ENCODE data around the gene ABLIM1. TPM values are rescaled to one million over a fixed set of nuclear protein-coding genes. Genes with fewer than 3 reads are reported as not detected.

Gene ABLIM1
- total RNA-seq (100 to 1,000 TPM; 109 to 362 (median 258) TPM), polyA plus RNA-seq (100 to 1,000 TPM; 372 to 440 TPM), total RNA-seq (576 reads per million, percentile 98 among the genes with 10 or more reads in this experiment)

DNA sequence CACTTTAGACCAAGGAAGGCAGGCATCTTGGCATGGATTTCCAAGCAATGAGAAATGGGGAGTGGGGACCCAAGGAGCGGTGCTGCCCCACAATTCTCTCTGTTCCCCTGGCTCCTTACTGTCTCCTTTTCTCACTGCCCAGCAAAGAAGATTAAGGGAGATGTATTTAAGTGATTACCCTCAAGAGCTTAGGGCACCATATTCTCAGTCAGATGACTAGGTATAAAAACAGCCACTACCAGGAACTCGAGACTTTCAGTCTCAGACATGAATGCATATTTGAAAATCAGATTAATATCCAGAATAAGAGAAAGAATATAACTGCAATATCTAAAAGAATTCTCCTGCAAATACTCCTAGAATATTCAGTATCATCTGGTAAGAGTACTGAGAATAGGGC lies at the start of gene ABLIM1:
Gene ABLIM1, minus strand, starts transcription at position 101 of the 400 bp plus-strand sequence. Its CDS starts 75 bp downstream, at position 26.
- H3K4me3 ChIP-seq (ENCODE audit: low read length) = no peak within 1 kb of the TSS
- H3K27ac Mint-ChIP-seq = no peak within 1 kb of the TSS
- POLR2A ChIA-PET = no interaction called here
- CTCF ChIA-PET = no interaction called here
- H3K4me1 ChIP-seq (ENCODE audit: control insufficient read depth in 2 of 2, insufficient read depth in 2 of 2, low read length in 2 of 2) = no peaks in the 10 kb centered on the region
- no peaks in the 10 kb centered on the region for H3K9me3 Mint-ChIP-seq
- no peaks in the 10 kb centered on the region for H3K27me3 ChIP-seq (ENCODE audit: control insufficient read depth in 2 of 2, insufficient read depth in 2 of 2, low read length in 2 of 2)
- H3K27ac ChIP-seq (ENCODE audit: low read depth, low read length) = no peak within 1 kb of the TSS
- no peaks in the 10 kb centered on the region for H3K9me3 ChIP-seq (ENCODE audit: control insufficient read depth in 2 of 3, low read length in 3 of 3)
- no peaks in the 10 kb centered on the region for H3K36me3 Mint-ChIP-seq
- ATAC-seq (no peak), DNase-seq (no peak)
- intact Hi-C loops (cut with micrococcal nuclease) = no loop called here
- H3K4me3 Mint-ChIP-seq = no peak within 1 kb of the TSS
- no peaks in the 10 kb centered on the region for H3K36me3 ChIP-seq (ENCODE audit: control insufficient read depth in 2 of 3, insufficient read depth in 3 of 3, low read length in 3 of 3)
- peaks cover 0 to 22% (median 7%) of the 10 kb centered on the region in 5 donors for H3K27me3 Mint-ChIP-seq
- H3K4me1 Mint-ChIP-seq = peaks cover 0 to 13% (median 0%) of the 10 kb centered on the region in 7 donors

DNA sequence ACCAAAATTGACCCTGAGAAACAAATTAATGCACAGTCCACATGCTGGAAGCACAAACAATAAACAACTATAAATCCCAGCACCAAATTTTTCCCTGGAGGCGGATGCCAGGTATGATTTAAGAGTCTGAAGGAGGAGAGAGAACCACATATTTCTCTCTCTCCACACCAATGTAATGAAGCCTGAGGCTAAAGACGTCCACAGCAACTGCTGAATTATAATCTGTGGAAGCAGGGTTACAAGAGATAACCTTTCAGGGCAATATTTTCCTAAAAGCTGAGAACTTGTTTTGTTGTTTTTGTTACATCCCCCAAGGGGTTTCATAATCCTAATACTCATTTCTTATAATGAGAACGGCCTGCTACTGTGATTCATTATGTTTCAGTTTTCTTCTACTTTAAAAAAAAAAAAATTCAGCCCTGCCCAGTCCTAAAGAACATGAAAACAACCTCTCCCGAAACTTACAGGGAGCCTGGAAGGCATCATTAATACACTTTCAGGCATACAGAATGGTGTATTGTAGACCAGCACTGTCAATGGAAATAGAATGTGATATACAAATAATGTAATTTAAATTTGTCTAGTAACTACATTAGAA lies 48.5 kb upstream of the ABLIM1 start:
- Histone ChIP-seq H3K9me3 (ENCODE audit: control insufficient read depth in 2 of 3, low read length in 3 of 3) (no peaks in the 10 kb centered on the region), H3K4me1 (ENCODE audit: control insufficient read depth in 2 of 2, insufficient read depth in 2 of 2, low read length in 2 of 2) (no peaks in the 10 kb centered on the region), H3K27me3 (ENCODE audit: control insufficient read depth in 2 of 2, insufficient read depth in 2 of 2, low read length in 2 of 2) (no peaks in the 10 kb centered on the region), H3K27ac (ENCODE audit: low read depth, low read length) (no peak overlapping the region), H3K36me3 (ENCODE audit: control insufficient read depth in 2 of 3, insufficient read depth in 3 of 3, low read length in 3 of 3) (no peaks in the 10 kb centered on the region), H3K4me3 (ENCODE audit: low read length) (no peak overlapping the region)
- Mint-ChIP-seq H3K4me3 (no peak overlapping the region), H3K36me3 (no peaks in the 10 kb centered on the region), H3K4me1 (no peaks in the 10 kb centered on the region), H3K27me3 (peaks cover 0 to 44% (median 19%) of the 10 kb centered on the region in 5 donors), H3K27ac (no peak overlapping the region), H3K9me3 (no peaks in the 10 kb centered on the region)
- CTCF ChIA-PET = no interaction called here
- intact Hi-C loops (cut with micrococcal nuclease) = loop anchor here in 1 of 2 donors (10.0 kb wide), 1 partner anchor 118 kb away; the partner anchor contains the start of gene FHIP2A
- ATAC-seq (no peak), DNase-seq (no peak)
- POLR2A ChIA-PET = no interaction called here

DNA sequence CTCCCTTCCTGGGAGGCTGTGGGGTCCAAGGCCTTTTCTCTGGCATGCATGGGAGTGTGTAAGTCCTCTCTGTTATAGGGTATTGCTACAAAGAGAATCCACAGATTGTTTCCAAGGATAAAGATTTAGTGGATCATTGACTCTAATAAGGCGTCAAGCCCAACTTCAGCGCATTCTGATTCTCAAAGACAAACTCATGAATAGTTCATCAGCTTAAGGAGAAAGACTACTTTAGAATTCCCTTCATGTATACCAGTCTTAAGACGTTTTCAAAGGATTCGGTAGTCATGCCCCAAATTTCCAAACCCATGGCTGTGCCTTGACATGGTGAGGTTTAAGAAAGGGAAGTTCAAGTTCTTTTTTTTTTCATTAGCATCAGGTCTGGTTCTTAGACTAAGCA lies 46.6 kb upstream of the ABLIM1 start:
- no peaks in the 10 kb centered on the region for H3K36me3 Mint-ChIP-seq
- ATAC-seq (no peak), DNase-seq (no peak)
- no peak overlapping the region for H3K27ac ChIP-seq (ENCODE audit: low read depth, low read length)
- H3K4me3 Mint-ChIP-seq = no peak overlapping the region
- H3K27ac Mint-ChIP-seq = no peak overlapping the region
- intact Hi-C loops (cut with micrococcal nuclease) = loop anchor here in 1 of 2 donors (5.0 to 10.0 kb wide), 2 partner anchors 78 to 120 kb away; partner anchors contain the start of gene FHIP2A
- H3K27me3 Mint-ChIP-seq = peaks cover 0 to 44% (median 9%) of the 10 kb centered on the region in 5 donors
- ChIA-PET CTCF (interaction anchor here (2.4 kb wide), 1 partner anchor 401 kb away, joined by 11 read pairs; no protein-coding TSS in a partner anchor), POLR2A (interaction anchor here (0.7 kb wide), 1 partner anchor 154 kb away, joined by 3 read pairs; no protein-coding TSS in a partner anchor)
- H3K36me3 ChIP-seq (ENCODE audit: control insufficient read depth in 2 of 3, insufficient read depth in 3 of 3, low read length in 3 of 3) = no peaks in the 10 kb centered on the region
- no peaks in the 10 kb centered on the region for H3K9me3 ChIP-seq (ENCODE audit: control insufficient read depth in 2 of 3, low read length in 3 of 3)
- H3K4me1 ChIP-seq (ENCODE audit: control insufficient read depth in 2 of 2, insufficient read depth in 2 of 2, low read length in 2 of 2) = no peaks in the 10 kb centered on the region
- H3K4me1 Mint-ChIP-seq = no peaks in the 10 kb centered on the region
- peaks cover 0 to 9% (median 0%) of the 10 kb centered on the region in 11 donors for H3K9me3 Mint-ChIP-seq
- no peak overlapping the region for H3K4me3 ChIP-seq (ENCODE audit: low read length)
- no peaks in the 10 kb centered on the region for H3K27me3 ChIP-seq (ENCODE audit: control insufficient read depth in 2 of 2, insufficient read depth in 2 of 2, low read length in 2 of 2)

DNA sequence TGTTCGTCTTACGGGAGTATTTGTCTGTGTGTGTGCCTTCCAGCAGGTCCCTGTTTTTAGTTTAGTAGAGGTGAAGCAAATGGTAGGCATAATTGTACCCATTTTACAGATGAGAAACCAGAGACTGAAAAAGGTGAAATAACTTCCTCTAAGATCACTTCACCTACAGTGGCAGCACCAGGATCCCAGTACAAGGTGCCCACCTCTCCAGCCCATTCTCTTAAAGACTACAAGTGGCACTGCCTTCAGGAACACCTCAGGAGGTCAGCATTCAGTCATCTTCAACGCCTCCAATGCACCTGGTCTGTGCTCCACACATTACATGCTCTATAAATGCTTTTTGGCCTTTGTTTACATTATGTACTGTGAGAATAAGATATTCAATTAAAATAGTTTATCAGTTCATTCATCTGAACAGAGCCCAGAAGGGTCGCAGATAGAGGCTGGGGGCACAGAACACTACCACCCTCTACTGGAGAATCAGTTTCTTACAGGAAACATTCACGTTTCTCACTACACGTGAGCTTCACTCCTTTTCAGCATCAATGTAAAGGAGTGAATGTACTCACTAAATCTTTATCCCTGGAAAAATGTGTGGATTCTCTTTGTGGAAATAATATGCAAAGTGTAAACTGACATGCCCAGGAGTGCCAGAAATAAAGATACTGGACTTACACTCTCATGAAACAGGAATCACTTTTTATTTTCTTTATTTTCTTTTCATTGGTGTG lies 45.5 kb upstream of the ABLIM1 start:
- Histone ChIP-seq H3K27ac (ENCODE audit: low read depth, low read length) (no peak overlapping the region), H3K9me3 (ENCODE audit: control insufficient read depth in 2 of 3, low read length in 3 of 3) (no peaks in the 10 kb centered on the region), H3K4me3 (ENCODE audit: low read length) (no peak overlapping the region), H3K4me1 (ENCODE audit: control insufficient read depth in 2 of 2, insufficient read depth in 2 of 2, low read length in 2 of 2) (no peaks in the 10 kb centered on the region), H3K36me3 (ENCODE audit: control insufficient read depth in 2 of 3, insufficient read depth in 3 of 3, low read length in 3 of 3) (no peaks in the 10 kb centered on the region), H3K27me3 (ENCODE audit: control insufficient read depth in 2 of 2, insufficient read depth in 2 of 2, low read length in 2 of 2) (no peaks in the 10 kb centered on the region)
- intact Hi-C loops (cut with micrococcal nuclease) = loop anchor here (1.0 to 10.0 kb wide), 5 partner anchors 79 to 399 kb away; partner anchors contain the start of gene FHIP2A (in 1 of the 2)
- ATAC-seq (peak; percentile 67), DNase-seq (peak in 7 of 9 donors; percentile 6 to 46 (median 24))
- Mint-ChIP-seq H3K4me3 (no peak overlapping the region), H3K27me3 (peaks cover 0 to 45% (median 9%) of the 10 kb centered on the region in 5 donors), H3K4me1 (no peaks in the 10 kb centered on the region), H3K9me3 (peaks cover 0 to 9% (median 0%) of the 10 kb centered on the region in 11 donors), H3K36me3 (no peaks in the 10 kb centered on the region), H3K27ac (no peak overlapping the region)
- POLR2A ChIA-PET = no interaction called here
- CTCF ChIA-PET = interaction anchor here (0.7 to 2.4 kb wide), 6 partner anchors 188 to 399 kb away, joined by 3 to 11 read pairs (median 3); no protein-coding TSS in a partner anchor

DNA sequence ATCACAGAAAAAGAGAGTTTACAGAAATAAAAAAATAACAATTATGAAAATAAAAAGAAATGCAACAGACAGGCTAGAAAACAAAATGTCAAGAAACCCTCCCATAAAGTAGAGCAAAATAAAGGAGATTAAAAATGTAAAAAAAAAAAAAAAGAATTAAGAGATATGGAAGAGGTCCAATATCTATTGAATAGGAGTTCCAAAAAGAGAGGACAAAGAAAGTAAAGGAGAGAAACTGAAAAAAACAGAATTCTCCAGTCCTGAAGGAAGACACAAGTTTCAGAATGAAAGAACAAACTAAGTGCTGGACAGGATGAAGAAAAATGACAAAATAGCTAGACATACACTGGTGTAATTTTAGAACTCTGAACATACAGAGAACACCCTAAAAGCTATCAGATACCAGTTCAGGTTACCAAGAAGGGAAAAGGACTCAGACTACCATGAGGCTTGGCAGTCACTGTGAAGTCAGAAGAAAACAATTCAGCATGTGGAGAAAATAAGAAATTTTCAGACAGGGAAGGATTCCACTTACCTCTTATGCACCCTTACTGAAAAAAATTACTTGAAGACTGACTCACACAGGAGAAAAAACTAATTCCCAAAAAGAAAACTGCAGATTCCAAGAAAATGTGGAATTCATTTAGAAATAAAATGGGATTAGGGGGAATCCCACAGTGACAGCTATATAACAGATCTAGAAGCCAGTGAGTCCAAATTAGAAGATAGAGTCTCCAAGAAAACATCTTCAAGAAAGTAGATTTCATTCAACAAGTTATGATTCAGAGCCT lies 40.4 kb upstream of the ABLIM1 start:
- no peak overlapping the region for H3K27ac Mint-ChIP-seq
- peaks cover 0 to 9% of the 10 kb centered on the region in 2 donors for H3K4me1 ChIP-seq (ENCODE audit: control insufficient read depth in 2 of 2, insufficient read depth in 2 of 2, low read length in 2 of 2)
- peaks cover 0 to 9% (median 0%) of the 10 kb centered on the region in 11 donors for H3K9me3 Mint-ChIP-seq
- H3K27ac ChIP-seq (ENCODE audit: low read depth, low read length) = no peak overlapping the region
- peaks cover 6 to 11% (median 9%) of the 10 kb centered on the region in 7 donors for H3K4me1 Mint-ChIP-seq
- no peaks in the 10 kb centered on the region for H3K36me3 Mint-ChIP-seq
- POLR2A ChIA-PET = no interaction called here
- H3K4me3 Mint-ChIP-seq = no peak overlapping the region
- DNase-seq = no peak
- H3K36me3 ChIP-seq (ENCODE audit: control insufficient read depth in 2 of 3, insufficient read depth in 3 of 3, low read length in 3 of 3) = no peaks in the 10 kb centered on the region
- H3K9me3 ChIP-seq (ENCODE audit: control insufficient read depth in 2 of 3, low read length in 3 of 3) = no peaks in the 10 kb centered on the region
- no peak for ATAC-seq
- H3K27me3 ChIP-seq (ENCODE audit: control insufficient read depth in 2 of 2, insufficient read depth in 2 of 2, low read length in 2 of 2) = no peaks in the 10 kb centered on the region
- intact Hi-C loops (cut with micrococcal nuclease) = no loop called here
- CTCF ChIA-PET = interaction anchor here (0.7 kb wide), 1 partner anchor 9 kb away, joined by 5 read pairs; no protein-coding TSS in a partner anchor
- peaks cover 10 to 43% (median 19%) of the 10 kb centered on the region in 5 donors for H3K27me3 Mint-ChIP-seq
- H3K4me3 ChIP-seq (ENCODE audit: low read length) = no peak overlapping the region

DNA sequence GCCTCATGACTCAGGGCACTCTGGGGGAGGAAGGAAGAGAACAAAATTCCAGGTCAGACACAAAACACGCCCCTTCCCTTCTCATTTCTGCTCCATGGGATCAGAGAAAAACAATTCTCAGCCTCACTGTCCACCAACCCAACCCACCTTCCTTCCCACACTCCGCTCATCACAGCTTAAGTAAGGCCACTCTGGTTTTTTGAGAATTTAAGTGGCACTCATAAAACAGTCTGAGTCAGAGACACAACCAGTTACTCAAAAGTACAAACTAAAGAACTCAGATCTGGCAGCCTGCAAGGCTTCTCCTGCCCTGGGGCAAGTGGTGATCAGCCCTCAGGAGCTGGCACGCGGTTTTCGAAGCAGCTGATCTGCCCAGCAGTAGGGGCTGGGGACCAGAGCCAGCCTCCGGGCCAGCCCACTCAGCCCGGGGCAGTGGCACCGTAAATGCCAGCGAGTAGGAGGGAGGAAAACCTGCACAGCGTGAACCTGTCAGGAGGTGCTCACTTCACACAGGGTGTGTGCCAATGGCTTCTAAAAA lies 39.1 kb upstream of the ABLIM1 start:
- Histone ChIP-seq H3K9me3 (ENCODE audit: control insufficient read depth in 2 of 3, low read length in 3 of 3) (no peaks in the 10 kb centered on the region), H3K27ac (ENCODE audit: low read depth, low read length) (no peak overlapping the region), H3K27me3 (ENCODE audit: control insufficient read depth in 2 of 2, insufficient read depth in 2 of 2, low read length in 2 of 2) (no peaks in the 10 kb centered on the region), H3K4me3 (ENCODE audit: low read length) (no peak overlapping the region), H3K4me1 (ENCODE audit: control insufficient read depth in 2 of 2, insufficient read depth in 2 of 2, low read length in 2 of 2) (peaks cover 0 to 9% of the 10 kb centered on the region in 2 donors), H3K36me3 (ENCODE audit: control insufficient read depth in 2 of 3, insufficient read depth in 3 of 3, low read length in 3 of 3) (no peaks in the 10 kb centered on the region)
- H3K36me3 Mint-ChIP-seq = no peaks in the 10 kb centered on the region
- DNase-seq (no peak), ATAC-seq (no peak)
- peaks cover 6 to 11% (median 9%) of the 10 kb centered on the region in 7 donors for H3K4me1 Mint-ChIP-seq
- H3K9me3 Mint-ChIP-seq = peaks cover 0 to 9% (median 0%) of the 10 kb centered on the region in 11 donors
- no peak overlapping the region for H3K4me3 Mint-ChIP-seq
- H3K27me3 Mint-ChIP-seq = peaks cover 10 to 40% (median 19%) of the 10 kb centered on the region in 5 donors
- POLR2A ChIA-PET = no interaction called here
- intact Hi-C loops (cut with micrococcal nuclease) = no loop called here
- H3K27ac Mint-ChIP-seq = peak overlapping the region in 1 of 9 donors; percentile 66
- CTCF ChIA-PET = no interaction called here
